HG03460 (cell line): ENCODE results near the gene YLPM1.

Source experiments
- ATAC-seq: cut with Tn5 transposase; IDR thresholded peaks from one replicate; pipeline ENCODE4 v1.9.1; 2021; ENCODE audit not compliant: unreplicated experiment

The YLPM1 gene

GRCh38 chr14:74785056-74785613 lies 22.0 kb downstream of the YLPM1 start:
- ATAC-seq = no peak

GRCh38 chr14:74786796-74787315 lies 23.7 kb downstream of the YLPM1 start:
- no peak for ATAC-seq

- ATAC-seq = no peak
Observed at GRCh38 chr14:74792249-74793039, 29.3 kb downstream of the YLPM1 start.

- no peak for ATAC-seq
Observed at GRCh38 chr14:74793506-74794155, 30.5 kb downstream of the YLPM1 start.

GRCh38 chr14:74794947-74795346 lies 31.8 kb downstream of the YLPM1 start:
- no peak for ATAC-seq

- ATAC-seq = no peak
Observed at GRCh38 chr14:74799765-74800164, 36.6 kb downstream of the YLPM1 start.

GRCh38 chr14:74800780-74801179 lies 37.7 kb downstream of the YLPM1 start:
- ATAC-seq = no peak

- no peak for ATAC-seq
Observed at GRCh38 chr14:74801396-74801795, 38.3 kb downstream of the YLPM1 start.

GRCh38 chr14:74804219-74804825 lies 41.2 kb downstream of the YLPM1 start:
- ATAC-seq = no peak

GRCh38 chr14:74807853-74808545 lies 44.9 kb downstream of the YLPM1 start:
- no peak for ATAC-seq

- ATAC-seq = no peak
Observed at GRCh38 chr14:74816124-74816523, 53.0 kb downstream of the YLPM1 start.

GRCh38 chr14:74820288-74820687 lies 57.2 kb downstream of the YLPM1 start:
- no peak for ATAC-seq

- no peak for ATAC-seq
Observed at GRCh38 chr14:74821267-74821915, 58.3 kb downstream of the YLPM1 start.

- ATAC-seq = no peak
Observed at GRCh38 chr14:74824997-74825396, 61.9 kb downstream of the YLPM1 start.

- ATAC-seq = no peak
Observed at GRCh38 chr14:74826574-74826973, 63.5 kb downstream of the YLPM1 start.

- ATAC-seq = no peak
Observed at GRCh38 chr14:74829251-74829650, 66.1 kb downstream of the YLPM1 start.

GRCh38 chr14:74832849-74833248 lies 69.7 kb downstream of the YLPM1 start:
- no peak for ATAC-seq

GRCh38 chr14:74834692-74835392 lies 71.7 kb downstream of the YLPM1 start:
- no peak for ATAC-seq

GRCh38 chr14:74835645-74836250 lies 72.6 kb downstream of the YLPM1 start:
- no peak for ATAC-seq
